HG03520 (cell line): ENCODE measurements around the gene PSENEN.
"Not testable (repeated sequence)": the region's sequence is repeated elsewhere in the genome, so short reads cannot be mapped to it uniquely, and the experiment has no call there.

ENCODE experiments used
- ATAC-seq: cut with Tn5 transposase; IDR thresholded peaks from one replicate; pipeline ENCODE4 v1.9.1; 2021; ENCODE audit warnings: mild to moderate bottlenecking, moderate library complexity; ENCODE audit not compliant: unreplicated experiment

Gene PSENEN

GRCh38 chr19:35768082-35768421, 22.6 kb downstream of the PSENEN start:
- no peak for ATAC-seq

DNA sequence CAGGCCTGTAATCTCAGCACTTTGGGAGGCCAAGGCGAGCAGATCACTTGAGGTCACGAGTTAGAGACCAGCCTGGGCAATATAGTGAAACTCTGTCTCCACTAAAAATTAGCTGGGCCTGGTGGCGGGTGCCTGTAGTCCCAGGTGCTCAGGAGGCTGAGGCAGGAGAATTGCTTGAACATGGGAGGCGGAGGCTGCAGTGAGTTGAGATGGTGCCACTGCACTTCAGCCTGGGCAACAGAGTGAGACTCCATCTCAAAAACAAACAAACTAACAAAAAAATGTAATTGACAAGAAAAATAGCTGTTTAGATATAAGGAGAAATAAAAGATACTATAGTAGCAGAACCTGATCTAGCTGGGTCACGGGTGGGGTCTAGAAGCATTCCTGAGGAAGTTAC, 26.9 kb downstream of the PSENEN start:
- ATAC-seq, result not testable (repeated sequence)

DNA sequence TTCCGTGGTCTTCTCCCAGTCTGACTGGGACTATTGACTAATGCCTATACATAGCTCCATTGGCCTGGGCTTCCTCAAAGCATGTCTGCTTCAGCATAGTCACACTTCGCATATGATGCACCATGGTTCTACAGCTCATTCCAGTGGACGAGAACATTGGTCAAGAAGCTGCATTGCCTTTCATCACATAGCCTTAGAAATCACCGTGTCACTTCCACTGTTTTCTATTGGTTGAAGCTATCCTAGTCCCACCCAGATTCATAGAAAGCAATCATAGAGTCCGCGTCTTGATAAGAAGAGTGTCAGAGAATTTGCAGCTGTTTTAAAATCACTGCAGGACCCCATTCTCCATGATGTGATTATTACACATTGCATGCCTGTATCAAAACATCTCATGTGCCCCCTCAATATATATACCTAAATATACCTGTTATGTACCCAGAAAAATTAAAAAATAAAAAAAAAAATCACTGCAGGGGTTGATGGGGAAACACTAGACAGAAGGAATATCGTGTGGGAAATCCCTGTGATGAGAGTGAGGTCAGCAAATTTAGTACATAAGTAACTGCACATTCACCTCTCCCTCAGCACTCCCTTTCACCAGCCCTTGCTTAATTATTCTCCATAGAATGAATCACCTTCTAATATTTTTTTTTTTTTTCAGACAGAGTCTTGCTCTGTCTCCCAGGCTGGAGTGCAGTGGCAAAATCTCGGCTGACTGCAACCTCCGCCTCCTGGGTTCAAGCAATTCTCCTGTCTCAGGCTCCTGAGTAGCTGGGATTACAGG, 27.8 kb downstream of the PSENEN start:
- no peak for ATAC-seq

GRCh38 chr19:35774274-35775045, 29.0 kb downstream of the PSENEN start:
- ATAC-seq, result no peak

DNA sequence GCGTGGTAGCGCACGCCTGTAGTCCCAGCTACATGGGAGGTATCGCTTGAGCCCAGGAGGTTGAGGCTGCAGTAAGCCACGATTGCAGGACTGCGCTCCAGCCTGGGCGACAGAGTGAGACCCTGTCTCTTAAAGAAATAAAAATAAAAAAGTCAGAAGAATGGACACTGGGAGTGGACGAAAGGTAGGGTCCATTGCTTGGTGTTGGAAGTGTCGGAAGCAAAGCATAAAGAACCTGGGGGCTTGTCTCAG, 29.5 kb downstream of the PSENEN start:
- peak; percentile 2 for ATAC-seq

DNA sequence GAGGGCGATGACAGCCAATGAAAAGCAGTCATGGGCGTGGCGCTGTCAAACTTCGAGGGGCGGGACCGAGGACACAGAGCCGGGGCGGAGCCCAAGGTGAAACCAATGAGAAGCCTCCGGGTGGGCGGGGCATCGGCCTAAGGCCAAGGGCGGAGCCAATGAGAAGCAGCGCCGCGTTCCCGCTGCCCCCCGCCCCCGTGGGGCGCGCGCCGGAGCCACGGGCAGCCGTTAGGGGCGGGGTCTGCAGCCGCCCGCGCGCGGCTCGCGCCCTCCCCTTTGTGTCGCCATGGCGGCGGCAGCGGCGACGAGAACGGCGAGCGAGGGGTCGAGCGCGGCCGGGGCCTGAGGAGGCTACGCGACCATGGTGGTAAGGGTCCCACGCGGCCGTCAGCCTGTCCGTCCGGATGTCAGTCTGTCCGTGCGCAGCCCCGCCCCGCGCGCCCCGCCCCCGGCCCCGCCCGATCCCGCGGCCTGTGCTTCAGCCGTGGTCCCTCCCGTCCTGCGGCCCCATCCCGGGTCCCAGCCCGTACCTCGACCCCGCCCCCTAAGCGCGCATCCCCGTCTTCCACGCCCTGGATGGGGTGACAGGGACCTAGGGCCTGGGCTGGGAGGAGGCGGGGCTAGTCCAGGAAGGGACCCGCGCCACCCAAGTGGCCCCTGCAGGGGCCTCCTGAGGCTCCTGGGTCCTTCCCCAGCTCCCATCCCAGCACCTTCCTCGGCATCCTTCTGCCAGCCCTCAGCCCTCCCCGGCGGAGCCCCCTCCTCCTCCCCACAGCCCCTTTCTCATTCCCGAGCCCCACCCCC, 30.0 kb downstream of the PSENEN start, which contains the start of gene ARHGAP33:
Gene ARHGAP33 (plus strand): TSS at position 267 of the 804 bp plus-strand sequence. CDS start 95 bp downstream, at position 362.
- peak; percentile 92 for ATAC-seq

GRCh38 chr19:35776102-35776788, 30.8 kb downstream of the PSENEN start:
- ATAC-seq, result no peak

- ATAC-seq, result no peak
These were observed 31.8 kb downstream of the PSENEN start for GRCh38 chr19:35777086-35777841.

- no peak for ATAC-seq
These were observed 32.5 kb downstream of the PSENEN start for GRCh38 chr19:35777961-35778360.

- no peak for ATAC-seq
These were observed 33.6 kb downstream of the PSENEN start for GRCh38 chr19:35779033-35779432.

GRCh38 chr19:35780058-35780457, 34.6 kb downstream of the PSENEN start:
- no peak for ATAC-seq

GRCh38 chr19:35780717-35781116, 35.3 kb downstream of the PSENEN start:
- ATAC-seq, result no peak

DNA sequence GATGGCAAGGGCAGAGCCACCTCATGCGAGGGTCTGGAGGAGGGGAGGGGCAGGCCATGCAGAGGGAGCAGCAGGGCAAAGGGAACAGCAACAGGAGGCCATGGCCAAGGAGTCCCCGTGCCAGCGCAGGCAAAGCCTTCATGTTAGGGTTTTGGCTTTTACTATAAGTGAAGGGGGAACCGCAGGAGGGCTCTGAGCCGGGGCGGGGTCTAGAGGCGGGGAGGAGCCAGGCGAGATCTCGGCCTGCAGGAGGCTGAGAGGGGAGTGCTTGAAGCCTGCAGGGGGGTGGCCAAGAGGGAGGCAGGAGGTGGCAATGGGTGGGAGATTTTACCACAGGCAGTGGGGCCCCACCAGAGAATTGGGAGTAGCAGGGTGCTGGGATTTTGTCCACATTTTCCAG, 36.2 kb downstream of the PSENEN start:
- no peak for ATAC-seq

- ATAC-seq, result no peak
These were observed 37.1 kb downstream of the PSENEN start for GRCh38 chr19:35782589-35782988.

DNA sequence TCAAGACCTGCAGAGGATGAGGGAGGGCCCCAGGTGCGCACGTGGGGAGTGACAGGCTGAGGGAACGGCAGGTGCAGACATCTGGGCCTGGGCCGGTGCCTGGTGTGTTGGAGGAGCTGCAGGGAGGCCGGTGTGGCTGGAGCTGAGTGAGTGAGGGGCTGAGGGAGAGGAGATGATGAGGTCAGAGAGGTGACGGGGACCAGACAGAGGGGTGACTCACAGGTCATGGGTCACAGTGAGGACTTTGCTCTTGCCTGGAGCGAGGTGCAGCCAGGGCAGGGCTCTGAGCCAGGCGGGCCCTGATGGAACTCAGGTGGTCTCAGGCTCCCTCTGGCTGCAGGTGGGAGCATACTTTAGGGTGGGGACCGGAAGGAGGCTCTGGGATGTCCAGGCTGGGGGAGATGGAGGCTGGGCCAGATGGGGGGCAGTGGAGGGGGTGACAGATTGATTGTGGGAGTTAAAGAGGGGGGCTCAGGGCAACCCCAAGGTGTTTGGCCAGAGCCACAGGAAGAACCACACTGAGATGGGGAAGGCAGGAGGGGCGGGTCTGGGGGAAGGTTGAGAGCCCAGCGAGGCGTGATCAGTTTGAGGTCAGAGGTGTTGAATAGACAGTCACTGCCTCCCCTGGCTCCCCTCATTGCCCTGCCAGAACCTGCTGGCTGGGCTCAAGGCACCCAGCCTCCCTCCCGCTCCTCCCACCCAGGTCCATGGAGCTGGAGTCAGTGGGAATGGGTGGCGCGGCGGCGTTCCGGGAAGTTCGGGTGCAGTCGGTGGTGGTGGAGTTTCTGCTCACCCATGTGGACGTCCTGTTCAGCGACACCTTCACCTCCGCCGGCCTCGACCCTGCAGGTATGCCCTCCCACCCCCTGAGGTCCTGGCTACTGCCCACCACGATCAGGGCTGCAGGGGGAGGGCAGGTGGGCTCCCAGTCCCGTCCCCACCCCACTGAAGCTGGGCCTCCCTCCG, 38.3 kb downstream of the PSENEN start:
- ATAC-seq, result no peak

DNA sequence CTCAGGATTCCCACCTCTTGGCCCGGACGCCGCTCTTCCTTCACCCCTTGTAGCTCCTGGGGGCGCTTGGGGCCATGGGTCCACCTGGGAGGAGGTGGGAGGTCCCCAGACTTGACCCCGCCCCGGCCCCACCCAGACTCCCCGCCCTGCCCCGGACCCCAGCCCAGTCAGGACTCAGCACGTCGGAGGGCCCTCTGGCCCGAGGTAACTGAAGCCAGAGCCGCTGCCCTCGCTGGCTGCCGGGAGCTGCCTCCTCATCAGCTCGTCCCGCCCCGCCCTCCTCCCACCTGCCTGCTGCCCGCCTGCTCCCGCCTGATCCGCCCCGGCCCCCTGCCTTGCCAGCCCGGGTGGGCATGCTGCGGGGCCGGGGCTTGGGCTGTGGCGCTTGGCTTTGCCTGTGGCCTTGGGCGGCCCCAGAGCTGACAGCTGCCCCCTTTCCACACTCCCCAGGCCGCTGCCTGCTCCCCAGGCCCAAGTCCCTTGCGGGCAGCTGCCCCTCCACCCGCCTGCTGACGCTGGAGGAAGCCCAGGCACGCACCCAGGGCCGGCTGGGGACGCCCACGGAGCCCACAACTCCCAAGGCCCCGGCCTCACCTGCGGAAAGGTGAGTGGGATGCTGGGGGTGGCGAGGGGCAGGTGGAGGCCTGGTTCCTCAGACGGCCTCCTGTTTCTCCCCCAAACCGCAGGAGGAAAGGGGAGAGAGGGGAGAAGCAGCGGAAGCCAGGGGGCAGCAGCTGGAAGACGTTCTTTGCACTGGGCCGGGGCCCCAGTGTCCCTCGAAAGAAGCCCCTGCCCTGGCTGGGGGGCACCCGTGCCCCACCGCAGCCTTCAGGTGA, 39.3 kb downstream of the PSENEN start:
- ATAC-seq, result no peak

DNA sequence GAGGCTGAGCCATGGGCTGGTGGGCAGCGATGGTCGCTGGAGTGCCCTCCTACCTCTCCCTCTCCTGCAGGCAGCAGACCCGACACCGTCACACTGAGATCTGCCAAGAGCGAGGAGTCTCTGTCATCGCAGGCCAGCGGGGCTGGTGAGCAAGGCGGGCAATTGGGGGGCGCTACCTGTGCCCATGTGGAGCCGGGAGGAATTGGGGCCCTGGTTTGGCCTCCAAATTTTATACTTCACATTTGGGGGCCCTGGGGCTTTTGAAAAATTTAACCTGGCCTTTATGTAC, 39.8 kb downstream of the PSENEN start:
- ATAC-seq, result no peak

DNA sequence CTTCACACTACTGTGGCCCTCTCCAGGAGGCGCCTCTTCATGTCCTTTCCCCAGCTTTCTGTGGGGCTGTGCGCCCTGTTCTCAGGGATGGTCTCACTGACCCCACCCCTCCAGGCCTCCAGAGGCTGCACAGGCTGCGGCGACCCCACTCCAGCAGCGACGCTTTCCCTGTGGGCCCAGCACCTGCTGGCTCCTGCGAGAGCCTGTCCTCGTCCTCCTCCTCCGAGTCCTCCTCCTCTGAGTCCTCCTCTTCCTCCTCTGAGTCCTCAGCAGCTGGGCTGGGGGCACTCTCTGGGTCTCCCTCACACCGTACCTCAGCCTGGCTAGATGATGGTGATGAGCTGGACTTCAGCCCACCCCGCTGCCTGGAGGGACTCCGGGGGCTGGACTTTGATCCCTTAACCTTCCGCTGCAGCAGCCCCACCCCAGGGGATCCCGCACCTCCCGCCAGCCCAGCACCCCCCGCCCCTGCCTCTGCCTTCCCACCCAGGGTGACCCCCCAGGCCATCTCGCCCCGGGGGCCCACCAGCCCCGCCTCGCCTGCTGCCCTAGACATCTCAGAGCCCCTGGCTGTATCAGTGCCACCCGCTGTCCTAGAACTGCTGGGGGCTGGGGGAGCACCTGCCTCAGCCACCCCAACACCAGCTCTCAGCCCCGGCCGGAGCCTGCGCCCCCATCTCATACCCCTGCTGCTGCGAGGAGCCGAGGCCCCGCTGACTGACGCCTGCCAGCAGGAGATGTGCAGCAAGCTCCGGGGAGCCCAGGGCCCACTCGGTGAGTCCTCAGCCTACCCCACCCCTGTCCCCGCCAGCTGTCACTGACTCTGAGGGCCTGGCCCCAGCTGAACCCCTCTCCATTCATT, 41.1 kb downstream of the PSENEN start:
- no peak for ATAC-seq
